8988T (cell line): ENCODE measurements around the gene TSC2.
"Not testable (repeated sequence)": the region's sequence is repeated elsewhere in the genome, so short reads cannot be mapped to it uniquely, and the experiment has no call there.

Source experiments
- DNase-seq: peaks from one replicate; pipeline ENCODE4 v3.0.0; 2011

TSC2 gene

DNA sequence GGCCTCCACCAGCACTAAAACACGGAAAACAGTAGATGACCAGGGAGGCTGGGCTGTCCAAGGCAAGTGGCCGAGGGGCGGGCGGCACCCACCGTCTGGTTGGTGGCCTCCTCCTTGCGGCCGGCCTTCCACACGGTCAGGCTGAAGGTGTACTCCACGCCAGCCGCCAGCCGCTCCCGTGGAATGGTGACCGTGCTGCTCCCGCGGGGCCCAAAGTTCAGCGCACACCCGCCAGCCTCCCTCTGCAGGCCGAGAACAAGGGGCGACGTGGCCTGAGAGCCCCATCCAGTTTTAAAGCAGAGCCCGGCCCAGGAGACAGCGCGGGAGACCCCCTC is 60.0 kb downstream of the TSC2 start:
- DNase-seq, result not testable (repeated sequence)

DNA sequence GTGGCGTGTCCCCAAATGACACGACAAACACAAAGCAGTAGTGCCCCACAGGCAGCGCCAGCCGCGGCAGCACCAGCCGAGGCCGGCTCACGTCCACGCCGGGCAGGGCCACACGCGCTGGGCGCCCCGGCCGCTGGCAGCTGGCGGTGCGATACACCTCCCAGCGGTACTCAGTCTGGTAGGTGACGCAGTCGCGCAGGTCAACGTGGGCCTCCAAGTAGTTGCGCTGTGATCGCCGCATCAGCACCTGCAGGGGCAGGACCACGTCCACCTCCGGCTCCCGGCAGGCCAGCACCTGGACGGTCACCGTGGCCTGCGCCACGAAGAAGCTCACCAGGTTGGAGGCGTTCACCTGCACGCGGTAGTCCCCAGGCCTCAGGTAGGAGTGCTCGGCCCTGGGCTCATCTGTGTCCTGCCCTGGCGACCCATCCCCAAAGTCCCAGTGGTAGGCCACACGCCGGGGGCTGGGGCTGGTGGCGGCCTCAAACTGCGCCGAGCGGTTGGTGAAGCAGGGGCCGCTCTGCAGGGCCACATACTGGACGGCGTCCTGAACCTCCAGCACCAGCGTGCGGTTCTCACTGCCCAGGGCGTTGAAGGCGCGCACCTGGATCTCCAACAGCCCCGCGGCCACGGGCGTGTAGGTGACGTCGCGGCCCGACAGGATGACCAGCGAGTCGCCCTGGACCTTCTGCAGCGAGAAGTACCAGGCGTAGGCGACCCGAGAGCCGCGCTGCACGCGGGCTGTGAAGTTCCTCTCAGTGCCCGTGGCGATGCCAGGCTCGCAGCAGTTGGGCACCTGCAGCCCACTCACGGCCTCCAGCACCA is 60.9 kb downstream of the TSC2 start:
- DNase-seq, result not testable (repeated sequence)

DNA sequence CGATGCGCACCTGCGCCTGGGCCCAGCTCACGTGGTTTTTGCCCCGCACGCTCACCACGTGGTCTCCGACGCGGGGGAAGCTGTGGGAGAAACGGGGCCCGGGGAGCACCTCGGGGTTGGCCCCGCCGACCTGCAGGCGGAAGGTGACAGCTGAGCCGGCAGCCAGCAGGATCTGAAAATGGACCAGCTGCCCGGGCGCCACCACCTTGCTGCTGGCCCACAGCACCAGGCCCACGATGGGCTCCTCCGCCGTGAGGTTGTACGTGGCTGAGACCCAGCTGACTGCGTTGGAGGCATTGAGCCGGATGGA is 61.4 kb downstream of the TSC2 start:
- not testable (repeated sequence) for DNase-seq

DNA sequence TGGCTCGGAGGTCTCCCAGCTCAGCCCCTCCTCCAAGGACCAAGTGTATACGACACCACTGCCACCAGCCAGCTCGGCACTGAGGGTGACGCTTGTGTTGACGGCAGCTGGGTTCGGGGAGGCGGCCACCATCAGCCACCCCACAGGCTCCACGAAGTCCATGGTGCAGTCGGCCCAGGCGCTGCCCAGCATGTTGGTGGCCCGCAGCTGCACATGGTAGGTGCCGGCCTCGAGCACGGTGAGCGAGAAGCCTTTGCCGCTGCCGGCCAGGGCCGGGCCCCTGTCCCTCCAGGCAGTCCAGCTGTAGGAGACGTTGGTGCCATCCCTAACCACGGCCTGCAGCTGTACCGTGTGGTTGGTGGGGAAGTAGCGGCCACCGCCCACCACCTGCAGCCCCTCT is 62.1 kb downstream of the TSC2 start:
- DNase-seq, result not testable (repeated sequence)

DNA sequence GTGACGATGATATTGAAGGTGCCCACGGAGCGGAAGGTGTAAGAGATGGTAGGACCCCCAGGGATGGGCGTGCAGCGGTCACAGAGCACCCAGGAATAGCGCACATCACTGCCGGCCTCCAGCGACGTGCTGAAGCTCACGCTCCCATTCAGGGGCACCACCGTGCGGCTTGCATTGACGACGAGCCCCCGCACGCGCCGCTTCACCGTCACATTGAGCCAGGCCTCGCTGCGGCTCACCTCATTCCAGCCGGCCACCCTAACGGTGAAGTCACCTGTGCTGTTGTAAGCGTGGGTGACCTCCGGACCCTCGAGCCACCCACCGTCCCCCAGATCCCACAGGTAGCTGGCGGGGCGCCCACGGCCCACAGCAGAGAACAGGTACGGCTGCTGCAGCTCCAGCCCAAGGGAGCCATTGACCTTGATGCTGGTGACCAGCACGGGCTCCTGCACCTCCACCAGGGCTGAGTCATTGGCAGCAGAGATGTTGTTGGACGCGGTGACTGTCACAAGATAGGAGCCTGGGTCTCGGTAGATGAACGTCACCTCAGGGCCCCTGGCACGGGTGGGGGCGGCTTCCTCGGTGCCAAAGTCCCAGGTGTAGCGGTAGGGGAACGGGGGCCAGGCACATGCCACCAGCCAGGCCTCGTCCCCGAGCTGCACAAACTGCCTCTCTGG is 62.7 kb downstream of the TSC2 start:
- not testable (repeated sequence) for DNase-seq

DNA sequence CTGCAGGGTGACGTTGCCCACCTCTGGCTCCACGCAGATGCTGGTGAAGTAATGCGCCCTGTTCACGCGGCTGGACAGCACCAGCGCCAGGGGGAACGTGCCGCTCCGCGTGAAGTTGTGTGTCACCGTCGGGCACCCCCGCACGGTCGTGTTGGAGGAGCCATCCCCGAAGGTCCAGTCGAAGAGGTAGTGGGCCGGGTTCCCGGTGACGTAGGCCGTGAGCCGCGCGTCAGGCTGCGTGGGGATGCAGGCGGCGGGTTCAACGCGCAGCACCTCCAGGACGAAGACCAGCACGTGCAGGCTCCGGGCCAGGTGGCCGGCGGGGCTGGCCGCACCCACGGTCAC is 63.2 kb downstream of the TSC2 start:
- DNase-seq, result not testable (repeated sequence)

DNA sequence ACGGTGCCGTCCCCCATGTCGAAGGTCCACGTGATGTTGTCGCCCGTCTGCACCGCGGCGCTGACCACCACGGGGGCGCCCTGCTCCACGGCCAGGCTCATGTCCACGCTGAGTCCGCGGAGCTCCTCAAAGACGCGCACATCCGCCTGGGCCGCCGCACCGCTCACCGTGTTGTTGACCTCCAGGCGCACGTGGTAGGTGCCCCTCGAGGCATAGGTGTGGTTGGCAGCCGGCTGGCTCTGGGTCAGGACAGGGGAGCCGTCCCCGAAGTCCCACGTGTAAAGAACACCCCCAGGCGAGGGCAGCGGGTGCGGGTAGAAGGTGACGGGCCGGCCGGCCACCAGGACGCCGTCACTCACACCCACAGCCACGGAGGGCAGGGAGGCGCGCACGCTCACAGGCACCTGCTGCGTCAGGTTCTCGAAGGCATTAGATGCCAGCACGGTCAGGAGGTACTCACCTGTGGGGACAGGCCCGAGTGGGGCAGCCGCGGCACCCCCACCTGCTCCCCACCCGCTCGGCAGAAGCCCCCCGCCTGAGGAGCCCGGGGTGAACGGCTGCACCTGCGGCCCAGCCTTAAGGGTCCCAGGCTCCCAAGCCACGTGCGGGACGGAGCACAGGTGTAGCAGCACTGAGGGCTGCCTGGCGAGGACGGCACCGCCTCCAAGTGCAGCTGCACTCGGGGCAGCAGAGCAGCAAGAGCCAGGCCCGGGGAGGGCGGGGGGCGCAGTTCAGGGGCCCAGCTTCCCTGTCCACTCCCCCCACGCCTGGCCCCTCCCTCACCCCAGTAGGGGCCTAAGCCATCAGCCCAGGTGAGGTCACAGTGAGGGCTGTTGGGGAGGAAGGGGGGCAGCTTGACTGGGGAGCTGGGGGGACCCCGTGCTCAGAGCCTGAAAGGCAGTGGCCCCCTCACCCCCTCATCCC is 63.9 kb downstream of the TSC2 start:
- DNase-seq, result not testable (repeated sequence)

DNA sequence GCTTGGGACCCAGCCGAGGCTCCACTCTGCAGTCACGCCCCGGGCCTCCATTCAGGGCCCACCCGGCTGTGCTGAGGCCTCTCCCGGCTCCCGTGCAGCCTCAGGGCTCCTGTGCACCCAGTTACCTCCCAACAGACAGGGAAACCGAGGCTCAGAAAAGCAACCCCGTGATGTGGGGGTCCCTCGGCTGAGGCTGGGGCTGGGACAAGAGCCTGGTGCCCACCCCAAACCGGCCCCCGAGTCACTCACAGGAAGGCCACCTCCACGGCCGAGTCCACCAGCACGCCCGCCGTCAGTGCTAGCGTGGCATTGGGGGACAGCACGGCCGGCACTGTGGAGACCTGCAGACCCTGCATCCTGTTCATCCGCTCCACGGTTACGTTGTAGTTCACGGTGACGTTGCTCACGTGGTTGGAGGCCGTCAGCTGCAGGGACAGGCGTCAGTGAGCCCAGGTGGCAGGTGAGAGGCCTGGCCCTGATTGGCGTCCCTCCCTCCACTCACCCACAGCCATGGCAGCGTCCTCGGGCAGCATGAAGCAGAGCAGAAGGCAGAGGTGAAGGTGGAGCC is 64.8 kb downstream of the TSC2 start:
- not testable (repeated sequence) for DNase-seq

DNA sequence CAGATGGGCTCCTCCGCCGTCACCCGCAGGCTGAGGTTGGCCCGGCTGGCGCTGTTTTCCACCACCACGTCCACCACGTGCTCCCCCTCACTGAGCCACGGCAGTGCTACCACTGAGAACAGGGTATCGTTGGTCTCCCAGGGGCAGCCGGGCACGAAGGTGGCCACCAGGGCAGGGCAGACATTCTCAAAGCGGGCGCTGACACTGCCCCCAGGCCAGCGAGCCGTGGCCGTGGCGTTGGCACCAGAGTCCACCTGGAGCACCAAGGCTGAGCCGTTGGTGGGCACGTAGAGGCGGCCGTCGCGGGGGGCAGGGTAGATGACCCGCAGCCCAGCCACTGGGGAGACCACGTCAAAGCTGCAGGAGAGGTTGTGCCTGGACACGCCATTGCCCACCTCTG is 66.4 kb downstream of the TSC2 start:
- not testable (repeated sequence) for DNase-seq

DNA sequence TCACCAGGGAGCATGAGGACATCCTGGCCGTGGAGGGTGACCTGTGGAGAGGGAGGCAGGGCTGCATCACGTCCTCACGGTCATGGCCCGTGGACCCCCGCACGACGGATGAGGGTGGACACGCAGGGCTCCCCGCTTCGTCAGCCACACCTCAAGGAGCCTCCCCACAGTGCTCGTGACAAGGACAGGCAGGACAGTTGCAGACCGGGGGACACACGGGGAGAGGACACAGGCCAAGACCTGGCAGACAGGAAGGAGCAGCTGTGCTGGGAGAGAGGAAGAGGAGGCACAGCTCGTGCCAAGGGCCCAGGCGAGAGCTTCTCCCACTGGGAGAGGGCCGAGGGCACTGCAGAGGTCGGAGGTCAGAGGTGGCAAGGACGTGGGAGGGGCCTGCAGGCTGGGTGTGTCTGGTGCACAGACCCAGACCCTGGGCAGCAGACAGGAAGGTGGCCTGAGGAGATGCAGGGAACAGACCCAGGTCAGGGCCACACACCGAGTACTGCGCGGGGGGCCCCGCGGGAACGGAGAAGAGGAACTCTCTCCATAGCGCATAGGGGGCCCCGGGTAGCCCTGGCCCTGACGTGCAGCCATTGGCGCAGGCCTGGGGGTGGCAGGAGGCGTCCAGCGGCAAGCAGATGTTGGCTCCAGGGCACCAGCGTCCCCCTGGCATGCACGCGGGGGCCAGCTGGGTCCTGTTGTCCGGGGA is 67.3 kb downstream of the TSC2 start:
- not testable (repeated sequence) for DNase-seq

DNA sequence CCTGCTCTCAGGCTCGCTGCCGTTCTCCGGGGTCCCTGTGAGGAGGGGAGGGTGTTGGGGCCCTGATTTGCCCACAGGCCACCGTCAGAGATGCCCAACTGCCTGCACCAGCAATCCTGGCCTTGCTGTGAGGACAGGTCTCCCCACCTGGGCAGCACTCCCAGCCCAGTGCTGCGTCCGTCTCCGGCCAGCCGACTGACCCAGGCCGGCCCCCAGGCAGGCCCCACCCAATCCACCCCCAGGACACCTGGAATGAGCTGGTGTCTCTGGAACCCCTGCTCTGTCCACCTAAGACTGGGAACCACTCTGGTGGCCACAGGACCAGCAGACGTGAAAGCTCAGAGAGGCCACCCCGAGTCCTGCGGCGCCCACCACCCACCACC is 67.8 kb downstream of the TSC2 start:
- DNase-seq, result no peak

DNA sequence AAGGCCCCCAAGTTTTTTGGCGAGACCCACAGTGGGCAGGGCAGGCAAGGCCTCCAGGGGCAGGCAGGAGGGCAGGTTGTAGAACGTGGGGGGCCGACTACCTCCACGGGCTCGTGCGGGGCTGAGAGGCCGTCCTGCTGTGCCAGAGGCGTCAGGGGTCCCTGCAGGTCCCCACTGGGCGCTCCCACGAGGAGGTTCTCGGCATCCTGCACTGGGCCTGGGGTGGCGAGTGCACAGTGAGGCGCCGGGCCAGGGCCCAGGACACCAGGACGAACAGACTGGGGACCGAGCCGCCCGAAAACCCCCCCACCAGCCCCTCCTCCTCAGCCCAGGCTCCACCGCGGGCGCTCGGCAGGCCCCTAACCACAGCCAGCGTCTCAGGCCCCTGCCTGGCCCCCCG is 68.6 kb downstream of the TSC2 start:
- DNase-seq, result not testable (repeated sequence)

DNA sequence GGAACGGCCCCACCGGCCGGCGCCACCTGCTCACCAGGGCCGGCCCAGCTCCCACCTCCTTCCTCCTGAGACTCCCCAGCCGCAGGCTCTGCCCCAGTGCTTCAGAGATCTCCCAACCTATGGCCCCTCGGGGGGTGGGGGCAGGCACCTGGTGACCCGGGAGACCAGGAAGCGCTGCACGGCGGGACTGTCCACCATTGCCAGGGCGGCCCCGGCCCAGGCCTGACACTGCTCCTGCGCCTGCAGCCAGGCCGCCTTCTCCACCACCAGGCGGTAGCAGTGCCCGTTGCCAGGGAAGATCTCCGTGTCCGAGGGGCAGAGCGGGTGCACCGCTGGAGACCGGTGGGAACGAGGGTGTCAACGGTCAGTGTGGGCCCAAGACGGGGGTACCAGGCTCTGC is 69.6 kb downstream of the TSC2 start:
- DNase-seq, result not testable (repeated sequence)

DNA sequence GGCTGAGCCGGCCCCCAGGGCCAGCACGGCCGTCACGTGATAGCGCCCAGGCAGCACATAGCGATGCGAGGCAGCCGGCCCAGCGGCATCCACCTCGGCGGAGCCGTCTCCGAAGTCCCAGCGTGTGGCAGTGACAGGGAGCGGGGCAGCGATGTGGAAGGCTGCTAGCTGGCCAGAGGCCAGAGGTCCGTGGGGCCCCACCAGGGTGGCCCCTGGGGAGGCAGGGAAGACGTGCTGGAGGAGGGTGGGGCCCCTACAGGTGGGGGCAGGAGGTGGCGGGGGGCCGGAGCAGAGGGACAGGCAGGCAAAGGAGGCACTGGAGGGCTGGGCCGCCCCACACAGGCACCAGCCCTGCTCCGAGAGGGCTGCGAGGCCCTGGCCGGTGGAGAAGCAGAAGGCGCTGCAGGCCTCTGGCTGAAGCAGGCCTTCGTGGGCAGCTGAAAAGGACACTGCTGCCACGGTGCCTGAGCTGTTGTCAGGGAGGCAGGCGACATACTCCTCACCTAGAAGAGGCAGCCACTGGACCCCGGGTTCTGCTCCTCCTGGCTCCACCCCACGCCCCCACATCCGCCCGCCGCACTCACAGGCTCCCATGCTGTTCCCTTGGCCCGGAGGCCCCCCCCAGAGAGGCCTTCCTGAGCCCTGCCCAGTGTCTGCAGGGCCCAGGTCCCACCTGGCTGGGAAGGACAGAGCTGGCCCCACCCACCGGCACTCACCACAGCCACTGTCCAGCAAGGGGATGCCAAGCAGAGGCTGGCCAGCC is 70.4 kb downstream of the TSC2 start:
- DNase-seq, result not testable (repeated sequence)

DNA sequence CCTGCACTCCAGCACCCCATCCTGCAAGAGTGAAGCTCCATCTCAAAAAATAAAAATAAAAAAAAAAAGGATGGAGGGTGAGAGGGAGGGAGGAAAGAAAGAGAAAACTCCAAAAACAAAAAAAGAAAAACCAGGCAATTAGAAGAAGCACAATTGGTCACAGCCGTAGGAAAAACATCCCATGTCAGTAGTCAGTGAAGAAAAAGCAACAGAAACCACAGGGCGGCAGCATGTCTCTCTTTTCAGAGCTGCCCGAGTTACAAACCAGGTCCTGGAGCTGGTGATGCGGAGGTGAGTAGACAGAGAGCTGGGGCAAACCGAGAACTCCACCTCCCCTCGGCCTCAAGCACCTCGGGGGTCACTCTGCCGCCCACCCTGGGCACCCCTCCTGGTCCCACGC is 73.5 kb downstream of the TSC2 start:
- DNase-seq, result not testable (repeated sequence)

DNA sequence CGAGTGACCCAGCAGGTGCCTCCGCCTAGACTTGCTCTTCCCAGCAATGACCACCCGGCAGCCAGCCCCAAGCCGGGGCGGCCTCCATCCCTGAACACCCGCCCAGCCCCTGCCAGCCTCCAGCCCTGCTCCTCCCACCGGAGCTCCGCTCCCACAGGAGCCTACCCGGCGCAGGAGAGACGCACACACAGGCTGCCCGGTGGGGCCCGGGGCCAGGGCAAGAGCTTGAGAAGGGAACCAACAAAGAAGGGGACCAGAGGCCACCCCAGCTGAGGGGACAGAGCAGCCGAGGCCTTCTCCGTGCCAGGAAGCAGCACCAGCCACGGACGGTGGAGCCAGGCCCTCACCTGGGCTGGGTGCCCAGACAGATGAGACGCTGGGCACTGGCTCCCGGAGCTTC is 74.1 kb downstream of the TSC2 start:
- no peak for DNase-seq

DNA sequence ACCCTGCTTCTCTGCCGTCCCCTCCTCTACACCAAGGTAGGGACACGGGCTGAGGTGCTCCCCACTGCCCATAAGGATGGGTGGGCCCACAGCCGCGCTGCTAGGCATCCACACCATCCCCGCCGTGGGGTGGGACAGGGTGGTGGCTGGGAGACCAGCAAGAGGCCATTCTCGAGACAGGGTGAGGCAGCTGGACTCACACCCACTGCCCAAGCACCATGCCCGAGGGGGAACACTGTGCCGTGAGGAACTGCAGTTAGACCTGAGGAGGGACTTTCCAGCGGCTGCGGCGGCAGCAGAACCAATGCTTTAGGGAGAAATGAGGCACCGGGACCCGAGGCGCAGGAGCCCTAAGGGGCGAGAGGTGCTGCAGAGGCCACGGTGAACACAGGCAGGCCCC is 74.6 kb downstream of the TSC2 start:
- no peak for DNase-seq

DNA sequence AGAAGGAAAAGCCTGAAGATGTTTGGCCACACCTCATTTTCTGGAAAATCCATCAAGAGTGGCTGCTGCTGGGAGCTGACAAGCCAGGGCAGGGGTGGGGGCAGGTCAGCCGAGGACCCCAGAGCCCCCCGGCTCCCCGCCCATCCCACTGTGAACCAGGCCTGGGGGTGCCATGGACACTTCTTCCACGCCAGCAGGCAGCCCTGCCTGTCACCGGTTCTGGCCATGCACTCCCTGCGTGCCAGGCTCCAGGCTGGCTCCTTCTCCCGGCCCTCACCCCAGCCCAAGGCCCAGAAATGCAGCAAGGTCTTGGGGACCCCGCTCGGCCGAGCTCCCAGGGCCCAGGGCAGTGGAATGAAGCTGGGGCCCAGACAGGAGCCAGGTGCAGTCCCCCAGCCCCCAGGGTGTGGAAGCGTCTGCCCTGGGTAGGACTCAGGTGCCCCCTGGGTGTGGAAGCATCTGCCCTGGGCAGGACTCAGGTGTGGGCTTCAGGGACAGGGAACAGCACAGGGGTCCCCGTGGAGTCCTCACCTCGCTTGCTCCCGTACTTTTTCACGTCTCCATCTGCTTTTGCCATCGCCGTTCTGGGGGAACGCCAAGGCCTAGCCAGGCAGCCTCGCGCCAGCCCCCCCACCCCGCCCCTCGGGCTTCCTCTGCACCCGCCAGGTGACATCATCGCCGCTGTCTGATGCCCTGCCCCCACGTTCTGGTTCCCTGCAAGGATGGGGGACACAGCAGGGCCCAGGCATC is 75.3 kb downstream of the TSC2 start:
- not testable (repeated sequence) for DNase-seq

DNA sequence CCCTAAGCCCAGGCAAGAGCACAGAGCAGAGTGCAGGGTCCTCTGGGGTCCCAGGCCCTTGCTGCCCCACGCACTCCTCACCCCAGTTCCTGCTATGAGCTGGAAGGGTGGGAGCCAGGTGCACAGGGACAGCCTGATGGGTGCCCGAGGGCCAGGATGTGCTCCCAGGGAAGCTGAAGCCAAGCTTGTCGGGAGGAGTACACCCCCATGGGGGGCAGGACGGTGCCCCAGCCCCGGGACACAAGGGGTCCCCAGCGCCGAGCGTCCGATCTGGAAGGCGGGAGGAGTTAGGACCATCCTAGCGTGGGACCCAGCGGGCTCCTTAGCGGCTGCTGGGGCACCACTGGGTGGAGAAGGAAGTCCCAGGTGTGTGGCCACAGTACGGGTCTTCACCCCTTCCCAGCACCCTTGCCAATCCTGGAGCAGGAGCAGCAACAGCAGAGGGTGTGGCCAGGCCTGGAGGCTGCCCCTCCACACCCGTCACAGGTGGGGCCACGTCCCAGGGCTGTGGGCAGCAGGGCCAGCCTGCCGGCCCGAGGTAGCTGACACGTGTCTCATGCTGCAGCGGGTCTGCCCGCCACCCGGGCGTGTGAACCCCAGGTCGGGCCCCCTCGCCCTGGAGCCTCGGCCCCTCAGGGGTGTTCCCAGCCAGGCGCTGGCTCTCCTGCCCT is 76.1 kb downstream of the TSC2 start:
- not testable (repeated sequence) for DNase-seq

DNA sequence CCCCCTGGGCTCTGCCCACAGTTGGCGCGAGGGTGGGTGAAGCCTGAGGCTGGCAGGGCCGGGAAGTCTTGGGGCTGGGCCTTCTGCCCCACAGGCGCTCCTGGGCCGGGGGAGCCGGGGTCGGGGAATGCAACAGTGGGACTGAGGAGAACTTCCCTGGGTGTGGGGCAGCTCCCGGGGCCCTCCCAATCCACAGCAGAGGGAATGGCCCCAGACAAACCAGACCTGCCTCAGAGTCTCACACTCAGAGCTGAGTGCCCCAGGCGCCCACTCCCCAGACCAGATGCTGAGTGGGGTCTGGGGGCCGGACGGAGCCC is 76.5 kb downstream of the TSC2 start:
- not testable (repeated sequence) for DNase-seq
